ENCODE results near the gene VGLL4.

GRCh38 chr3:11509173-11510000 lies 134.3 kb downstream of the VGLL4 start:
- TF ChIP-seq EZH2phosphoT487 (IDR thresholded peaks at IDR 0.05; ENCODE audit: insufficient read depth, low read depth) (no peak), EZH2 (IDR thresholded peaks at IDR 0.05; ENCODE audit: insufficient read depth, poor library complexity, severe bottlenecking) (no peak)

Measured in GM23248 (cell line).